ENCODE measurements around the gene ZFP36. TPM values are rescaled to one million over a fixed set of nuclear protein-coding genes. Genes with fewer than 3 reads are reported as not detected.

The ZFP36 gene
- polyA plus RNA-seq, 2 of the 4 experiments (the other 2 are of a cell fraction) = 22.1 to 29.1 TPM

DNA sequence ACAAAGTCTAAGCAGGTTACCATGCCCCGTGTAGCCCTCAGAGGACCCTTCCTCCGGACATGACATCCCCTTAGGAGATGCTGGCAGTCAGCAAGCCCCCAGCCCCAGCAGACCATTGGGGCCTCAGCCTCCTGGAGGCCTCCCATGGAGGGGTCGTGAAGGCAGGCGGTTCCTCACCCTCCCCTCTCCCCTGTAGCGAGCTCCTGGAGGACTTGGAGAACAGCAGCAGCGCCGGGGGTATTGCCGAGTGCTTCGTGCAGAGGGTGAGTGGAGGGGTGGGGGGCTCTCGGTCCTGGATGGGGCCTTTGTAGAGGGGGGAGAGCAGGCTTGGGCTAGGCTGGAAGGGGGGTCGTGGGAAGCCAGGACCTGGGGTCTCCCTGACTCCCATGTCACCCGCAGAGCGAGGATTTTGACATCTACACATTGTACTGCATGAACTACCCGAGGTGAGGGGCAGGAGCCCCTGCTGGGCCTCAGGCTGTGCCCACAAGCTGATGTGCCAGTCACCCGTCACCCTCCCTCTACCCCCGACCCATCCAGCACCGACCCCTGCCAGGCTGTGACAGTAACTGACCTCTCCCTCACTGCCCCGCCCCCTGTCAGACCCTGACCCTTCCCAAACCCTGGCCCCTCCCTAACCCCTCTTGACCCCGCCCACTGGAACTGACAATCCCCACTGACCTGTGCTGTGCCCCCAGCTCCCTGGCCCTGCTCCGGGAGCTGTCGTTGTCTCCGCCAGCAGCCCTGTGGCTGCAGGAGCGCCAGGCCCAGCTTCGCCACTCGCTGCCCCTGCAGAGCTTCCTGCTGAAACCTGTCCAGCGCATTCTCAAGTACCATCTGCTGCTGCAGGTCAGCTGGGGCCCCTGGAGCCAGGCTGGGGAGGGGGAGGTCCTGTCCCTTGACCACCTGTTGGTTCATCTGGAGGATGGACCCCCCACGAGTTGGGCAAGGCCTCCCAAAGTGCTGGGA is 9.8 kb downstream of the ZFP36 start (continued):
- TF ChIP-seq, protein P1, sequence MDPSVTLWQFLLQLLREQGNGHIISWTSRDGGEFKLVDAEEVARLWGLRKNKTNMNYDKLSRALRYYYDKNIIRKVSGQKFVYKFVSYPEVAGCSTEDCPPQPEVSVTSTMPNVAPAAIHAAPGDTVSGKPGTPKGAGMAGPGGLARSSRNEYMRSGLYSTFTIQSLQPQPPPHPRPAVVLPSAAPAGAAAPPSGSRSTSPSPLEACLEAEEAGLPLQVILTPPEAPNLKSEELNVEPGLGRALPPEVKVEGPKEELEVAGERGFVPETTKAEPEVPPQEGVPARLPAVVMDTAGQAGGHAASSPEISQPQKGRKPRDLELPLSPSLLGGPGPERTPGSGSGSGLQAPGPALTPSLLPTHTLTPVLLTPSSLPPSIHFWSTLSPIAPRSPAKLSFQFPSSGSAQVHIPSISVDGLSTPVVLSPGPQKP (IDR thresholded peaks at IDR 0.05; ENCODE audit: low read depth, low read length) = no peak
- no peak for TF ChIP-seq CHD2 (IDR thresholded peaks at IDR 0.05; ENCODE audit: low read length, partially characterized antibody)
- no peak for TF ChIP-seq HOXA7 (CRISPR knock-in tag; IDR thresholded peaks at IDR 0.05)

DNA sequence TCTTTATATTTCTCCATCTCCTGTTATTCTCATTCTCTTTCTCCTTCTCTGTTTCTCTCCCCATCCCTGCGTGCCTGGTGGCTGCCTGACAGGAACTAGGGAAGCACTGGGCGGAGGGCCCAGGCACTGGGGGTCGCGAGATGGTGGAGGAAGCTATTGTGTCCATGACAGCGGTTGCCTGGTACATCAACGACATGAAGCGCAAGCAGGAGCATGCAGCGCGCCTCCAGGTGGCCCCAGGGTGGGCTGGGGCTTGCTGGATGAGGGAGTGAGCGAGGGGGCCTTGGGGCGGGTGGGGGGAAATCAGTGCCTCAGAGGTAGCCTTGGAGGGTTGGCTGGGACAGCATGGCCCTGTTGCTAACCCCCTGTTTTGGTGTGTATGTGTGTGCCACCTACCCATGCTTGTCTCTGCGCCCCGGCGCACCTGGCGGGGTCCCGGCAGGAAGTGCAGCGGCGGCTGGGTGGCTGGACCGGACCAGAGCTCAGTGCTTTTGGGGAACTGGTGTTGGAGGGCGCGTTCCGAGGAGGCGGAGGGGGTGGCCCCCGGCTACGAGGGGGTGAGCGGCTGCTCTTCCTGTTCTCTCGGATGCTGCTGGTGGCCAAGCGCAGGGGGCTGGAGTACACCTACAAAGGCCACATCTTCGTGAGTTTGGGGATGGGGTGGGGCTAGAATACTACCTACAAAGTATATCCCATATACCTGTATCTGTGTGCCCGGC is 11.0 kb downstream of the ZFP36 start:
- FAIRE-seq = no peak
- ChIA-PET CTCF (interaction anchor here (1.1 to 23.5 kb wide), 8 partner anchors 9 to 116 kb away, joined by 4 to 457 read pairs (median 10); partner anchors contain the start of genes EID2B, MED29, PAF1 and ZFP36), POLR2A (interaction anchor here (4.7 to 10.5 kb wide), 2 partner anchors 18 kb away, joined by 102 to 160 read pairs; partner anchors contain the start of gene RPS16)
- WGBS (ENCODE audit: missing lambda C conversion rate) = 94% methylated on average over 29 of the region's 30 CpGs
- Histone ChIP-seq H3K9me3 (no peaks in the 10 kb centered on the region), H3K4me3 (no peak overlapping the region), H3K4me2 (no peak overlapping the region), H3K4me1 (peaks cover 13% of the 10 kb centered on the region), H3K27ac (no peak overlapping the region)
- TF ChIP-seq, protein P2, sequence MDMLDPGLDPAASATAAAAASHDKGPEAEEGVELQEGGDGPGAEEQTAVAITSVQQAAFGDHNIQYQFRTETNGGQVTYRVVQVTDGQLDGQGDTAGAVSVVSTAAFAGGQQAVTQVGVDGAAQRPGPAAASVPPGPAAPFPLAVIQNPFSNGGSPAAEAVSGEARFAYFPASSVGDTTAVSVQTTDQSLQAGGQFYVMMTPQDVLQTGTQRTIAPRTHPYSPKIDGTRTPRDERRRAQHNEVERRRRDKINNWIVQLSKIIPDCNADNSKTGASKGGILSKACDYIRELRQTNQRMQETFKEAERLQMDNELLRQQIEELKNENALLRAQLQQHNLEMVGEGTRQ (IDR thresholded peaks at IDR 0.05) = no peak
- TF ChIP-seq BHLHE40 (IDR thresholded peaks at IDR 0.05; ENCODE audit: low read depth, low read length) (no peak), ZC3H11A (IDR thresholded peaks at IDR 0.05) (no peak), ZFP36 (IDR thresholded peaks at IDR 0.05; ENCODE audit: borderline replicate concordance, partially characterized antibody) (no peak), POLR2A (IDR thresholded peaks at IDR 0.05; ENCODE audit: low read length) (no peak), NR3C1 (IDR thresholded peaks at IDR 0.05) (no peak), SMC3 (IDR thresholded peaks at IDR 0.05) (no peak)
- TF ChIP-seq, protein P1 (IDR thresholded peaks at IDR 0.05; ENCODE audit: low read depth, low read length) = no peak
- ATAC-seq = no peak
- DNase-seq (ENCODE audit: low read depth in 1 of 2, low spot score in 1 of 2) = no peak

DNA sequence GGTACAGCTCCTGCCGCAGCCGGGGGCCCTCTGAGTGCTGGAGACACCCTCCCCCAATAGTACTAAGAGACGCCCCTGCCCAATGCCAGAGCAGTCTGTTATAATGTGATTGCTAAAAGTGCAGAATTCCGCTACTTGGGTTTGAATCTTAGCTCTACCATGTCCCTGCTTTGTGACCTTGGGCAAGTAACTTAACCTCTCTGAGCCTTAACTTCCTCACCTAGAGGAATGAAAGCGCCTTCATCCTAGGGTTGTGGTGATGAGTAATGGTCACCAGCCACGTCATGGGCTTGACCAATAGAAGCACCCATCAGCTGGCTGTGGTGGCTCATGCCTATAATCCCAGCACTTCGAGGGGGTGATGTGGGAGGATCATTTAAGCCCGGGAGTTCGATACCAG is 12.4 kb downstream of the ZFP36 start:
- TF ChIP-seq KDM1A (IDR thresholded peaks at IDR 0.05; ENCODE audit: low read depth) = 0 out of 2 replicates have a peak, but pooled peaks have one; percentile 57
- TF ChIP-seq TFCP2L1 (CRISPR knock-in tag; IDR thresholded peaks at IDR 0.05) = no peak
- no peak for TF ChIP-seq RAD21 (conservative IDR thresholded peaks at IDR 0.05 in 1 of 2, IDR thresholded peaks at IDR 0.05 in 1 of 2)
- TF ChIP-seq ZFP36 (IDR thresholded peaks at IDR 0.05; ENCODE audit: borderline replicate concordance, partially characterized antibody) = peak; percentile 77
- no peak for TF ChIP-seq FOXS1 (CRISPR knock-in tag; IDR thresholded peaks at IDR 0.05)
- Histone ChIP-seq H3K9me3 (no peaks in the 10 kb centered on the region), H3K4me2 (no peak overlapping the region), H3K4me1 (peaks cover 10% of the 10 kb centered on the region), H3K27ac (no peak overlapping the region), H3K4me3 (no peak overlapping the region)
- ATAC-seq (no peak), DNase-seq (ENCODE audit: low read depth in 1 of 2, low spot score in 1 of 2) (no peak), FAIRE-seq (peak; percentile 54)
- WGBS (ENCODE audit: missing lambda C conversion rate) = 91% methylated on average over 9 of the region's 9 CpGs
- POLR2A ChIA-PET = interaction anchor here (10.5 kb wide), 1 partner anchor 16 kb away, joined by 160 read pairs; the partner anchor contains the start of gene RPS16
- CTCF ChIA-PET = interaction anchor here (1.0 to 23.5 kb wide), 10 partner anchors 7 to 144 kb away, joined by 3 to 457 read pairs (median 16); partner anchors contain the start of genes EID2B, MED29, PAF1 and PLEKHG2
